Hepatocyte (in vitro differentiated cells): ENCODE measurements around the gene GABBR2.

Experiments
- CTCF ChIP-seq: fragments of 200-600 bp; sonication (generic); IDR thresholded peaks from 2 replicates; pipeline ENCODE4 v1.5.1; 2016; ENCODE audit warnings: antibody characterized with exemption, mild to moderate bottlenecking; ENCODE audit not compliant: poor library complexity
- EZH2 ChIP-seq: fragments of 200-600 bp; sonication (generic); IDR thresholded peaks from 2 replicates; pipeline ENCODE4 v1.6.1; 2016; ENCODE audit warnings: antibody characterized with exemption, mild to moderate bottlenecking, borderline replicate concordance
- EZH2phosphoT487 ChIP-seq: fragments of 200-600 bp; sonication (generic); IDR thresholded peaks from one replicate; pipeline ENCODE4 v1.6.1; 2018; ENCODE audit warnings: antibody characterized with exemption, mild to moderate bottlenecking, low read depth, moderate library complexity; ENCODE audit not compliant: unreplicated experiment, severe bottlenecking

- TF ChIP-seq CTCF (no peak), EZH2 (no peak), EZH2phosphoT487 (no peak)
These were observed 68.3 kb downstream of the GABBR2 start for GRCh38 chr9:98640394-98640793.
